ENCODE data around the gene ZNF691. TPM values are rescaled to one million over a fixed set of nuclear protein-coding genes. Genes with fewer than 3 reads are reported as not detected.

The ZNF691 gene
- total RNA-seq, 1 donor = 7.2 TPM

DNA sequence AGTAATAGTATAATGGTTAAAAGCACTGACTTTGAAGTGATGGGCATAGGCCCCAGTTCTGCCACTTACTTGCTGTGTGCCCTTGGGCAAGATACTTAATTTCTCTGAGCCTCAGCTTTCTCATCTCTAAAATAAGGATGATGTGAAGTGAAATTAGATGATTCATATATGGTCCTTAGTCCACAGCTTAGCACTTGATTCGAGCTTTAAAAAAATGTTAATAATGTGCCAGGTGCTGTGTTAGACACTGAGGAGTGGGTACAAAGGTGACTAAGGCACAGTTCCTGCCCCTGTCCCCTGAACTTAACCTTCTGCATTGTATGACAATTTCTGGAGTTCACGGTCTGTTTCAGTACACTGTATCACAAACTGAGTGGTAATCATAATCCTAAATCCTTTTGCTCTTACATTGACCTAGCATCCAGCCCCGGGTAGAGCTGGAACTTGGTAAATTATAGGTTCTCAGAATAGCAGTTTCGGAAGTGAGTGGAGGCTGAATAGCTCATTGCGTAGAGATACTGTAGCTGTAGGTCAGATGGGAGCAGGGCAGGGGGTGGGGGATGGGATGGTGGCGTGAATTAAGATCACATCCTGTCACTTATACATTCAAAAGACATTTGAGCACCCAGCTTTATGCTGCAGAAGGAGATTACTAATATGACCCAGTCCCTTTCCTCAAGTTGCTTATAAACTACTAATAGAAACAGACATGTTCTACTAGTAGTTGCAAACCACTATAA is 1.5 kb downstream of the ZNF691 start:
- TF ChIP-seq, protein P1, sequence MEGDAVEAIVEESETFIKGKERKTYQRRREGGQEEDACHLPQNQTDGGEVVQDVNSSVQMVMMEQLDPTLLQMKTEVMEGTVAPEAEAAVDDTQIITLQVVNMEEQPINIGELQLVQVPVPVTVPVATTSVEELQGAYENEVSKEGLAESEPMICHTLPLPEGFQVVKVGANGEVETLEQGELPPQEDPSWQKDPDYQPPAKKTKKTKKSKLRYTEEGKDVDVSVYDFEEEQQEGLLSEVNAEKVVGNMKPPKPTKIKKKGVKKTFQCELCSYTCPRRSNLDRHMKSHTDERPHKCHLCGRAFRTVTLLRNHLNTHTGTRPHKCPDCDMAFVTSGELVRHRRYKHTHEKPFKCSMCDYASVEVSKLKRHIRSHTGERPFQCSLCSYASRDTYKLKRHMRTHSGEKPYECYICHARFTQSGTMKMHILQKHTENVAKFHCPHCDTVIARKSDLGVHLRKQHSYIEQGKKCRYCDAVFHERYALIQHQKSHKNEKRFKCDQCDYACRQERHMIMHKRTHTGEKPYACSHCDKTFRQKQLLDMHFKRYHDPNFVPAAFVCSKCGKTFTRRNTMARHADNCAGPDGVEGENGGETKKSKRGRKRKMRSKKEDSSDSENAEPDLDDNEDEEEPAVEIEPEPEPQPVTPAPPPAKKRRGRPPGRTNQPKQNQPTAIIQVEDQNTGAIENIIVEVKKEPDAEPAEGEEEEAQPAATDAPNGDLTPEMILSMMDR (IDR thresholded peaks at IDR 0.05; ENCODE audit: insufficient read depth, low read length) = no peak
- no peak for DNase-seq (ENCODE audit: low read depth)
- no peak overlapping the region for H3K4me3 ChIP-seq (ENCODE audit: low read depth, low read length)

DNA sequence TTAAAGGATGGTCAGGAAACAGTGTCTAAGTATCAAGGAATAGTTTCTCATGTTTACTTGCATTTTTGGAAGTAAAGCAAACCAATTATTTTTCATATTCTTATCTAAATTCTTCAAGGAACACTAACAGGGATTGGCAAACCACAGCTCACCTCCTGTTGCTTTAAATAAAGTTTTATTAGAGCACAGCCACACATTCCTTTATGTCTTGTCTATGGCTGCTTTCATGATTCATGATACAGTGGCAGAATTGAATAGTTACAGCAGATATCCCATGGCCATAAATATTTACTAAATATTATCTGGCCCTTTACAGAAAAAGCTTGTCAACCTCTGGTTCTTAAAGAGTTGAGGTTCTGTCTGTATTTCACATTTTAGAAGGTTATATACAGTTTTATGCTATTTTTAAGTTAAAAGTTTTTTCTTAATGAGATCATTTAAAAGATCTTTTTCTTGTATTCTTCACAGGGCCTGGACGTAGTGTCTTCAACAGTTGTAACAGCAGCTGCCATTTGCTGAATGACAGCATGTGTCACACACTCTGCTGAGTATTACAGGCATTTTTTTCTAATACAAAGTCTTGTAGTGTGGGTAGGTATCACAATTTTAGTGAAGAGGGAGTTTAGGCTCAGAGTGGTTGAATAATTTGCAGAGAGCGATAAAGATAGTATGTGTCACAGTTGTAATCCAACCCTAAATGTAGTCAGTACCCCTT is 2.6 kb downstream of the ZNF691 start:
- DNase-seq (ENCODE audit: low read depth) = no peak
- TF ChIP-seq, protein P1 (IDR thresholded peaks at IDR 0.05; ENCODE audit: insufficient read depth, low read length) = no peak

DNA sequence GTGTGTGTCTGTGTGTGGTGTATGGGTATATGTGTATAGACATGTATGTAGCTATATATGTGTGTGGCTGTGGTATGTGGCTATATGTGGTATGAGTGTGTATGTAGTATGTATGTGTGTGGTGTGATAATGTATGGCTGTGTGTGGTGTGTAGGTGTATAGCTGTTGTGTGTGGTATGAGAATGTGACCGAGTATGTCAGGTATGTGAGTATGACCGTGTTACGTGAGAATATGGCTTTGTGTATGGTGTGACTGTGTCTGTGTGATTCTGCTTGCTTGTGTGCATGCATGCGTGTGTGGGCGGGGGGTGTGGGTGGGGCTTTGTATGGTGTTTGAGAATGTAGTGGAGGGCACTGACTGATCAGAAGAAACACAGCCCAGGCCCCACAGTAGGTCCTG is 3.5 kb downstream of the ZNF691 start:
- TF ChIP-seq, protein P1 (IDR thresholded peaks at IDR 0.05; ENCODE audit: insufficient read depth, low read length) = no peak
- no peak overlapping the region for H3K4me3 ChIP-seq (ENCODE audit: low read depth, low read length)
- DNase-seq (ENCODE audit: low read depth) = no peak

More for the DNA sequence above, 2.6 kb downstream of the ZNF691 start:
- no peak overlapping the region for H3K4me3 ChIP-seq (ENCODE audit: low read depth, low read length)

DNA sequence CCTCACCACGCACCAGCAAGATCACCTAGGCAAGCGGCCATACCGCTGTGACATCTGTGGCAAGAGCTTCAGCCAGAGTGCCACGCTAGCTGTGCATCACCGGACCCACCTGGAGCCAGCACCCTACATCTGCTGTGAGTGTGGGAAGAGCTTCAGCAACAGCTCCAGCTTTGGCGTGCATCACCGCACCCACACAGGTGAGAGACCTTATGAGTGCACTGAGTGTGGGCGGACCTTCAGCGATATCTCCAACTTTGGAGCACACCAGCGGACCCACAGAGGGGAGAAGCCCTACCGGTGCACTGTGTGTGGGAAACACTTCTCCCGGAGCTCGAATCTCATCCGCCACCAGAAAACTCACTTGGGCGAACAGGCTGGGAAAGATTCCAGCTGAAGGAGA is 5.0 kb downstream of the ZNF691 start:
- TF ChIP-seq, protein P1 (IDR thresholded peaks at IDR 0.05; ENCODE audit: insufficient read depth, low read length) = no peak
- DNase-seq (ENCODE audit: low read depth) = no peak
- H3K4me3 ChIP-seq (ENCODE audit: low read depth, low read length) = no peak overlapping the region

DNA sequence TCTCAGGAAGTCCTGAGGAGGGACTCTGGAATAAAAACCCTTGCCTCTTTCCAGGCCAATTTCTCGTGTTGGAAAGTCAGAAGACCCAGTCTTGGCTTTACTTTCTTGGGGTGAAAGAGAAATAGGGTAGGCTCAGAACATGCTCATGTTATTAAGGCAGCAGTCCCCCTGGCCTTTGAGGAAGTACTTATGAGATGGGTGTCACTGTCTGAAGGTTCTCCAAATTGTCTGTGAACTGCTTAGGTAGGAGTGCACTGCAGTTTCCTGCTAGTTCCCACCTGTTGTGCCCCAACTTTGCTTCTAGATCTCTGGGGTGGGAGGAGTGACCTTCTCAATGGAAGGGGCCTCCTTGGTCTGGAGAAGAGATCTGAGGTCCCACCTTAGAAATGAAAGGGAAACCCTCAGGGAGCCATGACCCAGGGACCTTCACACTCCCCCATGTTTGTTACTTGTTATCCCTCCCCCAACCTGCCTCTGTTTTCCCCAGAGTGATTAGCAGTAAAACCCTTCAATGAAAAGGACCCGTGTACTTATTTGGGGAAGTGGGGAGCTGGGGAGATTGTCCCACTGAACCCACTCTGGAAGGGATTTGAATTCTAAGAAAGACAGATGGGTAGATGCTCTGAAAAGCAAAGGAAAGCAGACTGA is 5.7 kb downstream of the ZNF691 start:
- TF ChIP-seq, protein P1 (IDR thresholded peaks at IDR 0.05; ENCODE audit: insufficient read depth, low read length) = no peak
- H3K4me3 ChIP-seq (ENCODE audit: low read depth, low read length) = no peak overlapping the region
- no peak for DNase-seq (ENCODE audit: low read depth)

DNA sequence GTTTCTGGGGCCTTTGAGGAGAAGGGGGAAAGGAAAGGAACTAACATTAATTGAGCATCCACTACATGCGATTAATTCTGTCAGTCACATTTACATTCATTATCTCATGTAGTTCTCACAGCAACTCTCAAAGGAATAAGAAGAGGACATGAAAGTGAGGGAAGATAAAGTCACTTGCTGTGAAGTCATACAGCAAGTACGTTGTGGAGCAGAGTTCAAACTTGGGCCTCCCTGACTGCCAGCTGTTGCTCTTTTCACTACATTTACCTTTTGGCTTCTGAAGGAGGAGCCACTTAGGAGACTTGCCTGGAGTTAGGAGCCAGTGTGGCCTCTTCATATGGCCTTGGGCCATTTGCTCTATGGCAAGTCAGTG is 6.2 kb downstream of the ZNF691 start:
- DNase-seq (ENCODE audit: low read depth) = no peak
- no peak overlapping the region for H3K4me3 ChIP-seq (ENCODE audit: low read depth, low read length)
- TF ChIP-seq, protein P1 (IDR thresholded peaks at IDR 0.05; ENCODE audit: insufficient read depth, low read length) = no peak
